ENCODE measurements around the gene PRDM5.

DNA sequence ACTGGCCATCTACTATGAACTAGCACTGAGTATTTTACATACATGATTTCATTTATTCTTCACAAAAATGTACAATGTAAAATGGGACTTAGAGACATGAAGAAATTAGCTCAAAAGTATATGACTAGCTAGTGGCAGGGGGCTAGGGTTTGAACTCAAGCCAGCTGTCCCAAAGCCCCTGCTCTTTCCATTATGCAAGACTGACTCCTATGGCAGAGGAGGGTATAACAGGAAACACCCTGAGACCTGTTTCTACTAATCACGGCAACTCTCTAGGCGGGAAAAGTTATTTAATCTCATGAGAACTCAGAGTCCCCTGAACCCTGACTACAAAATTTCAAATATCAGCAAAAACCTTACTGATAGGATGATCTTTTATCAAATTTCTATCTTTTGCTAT lies 150.6 kb downstream of the PRDM5 start:
- TF ChIP-seq, protein P1, sequence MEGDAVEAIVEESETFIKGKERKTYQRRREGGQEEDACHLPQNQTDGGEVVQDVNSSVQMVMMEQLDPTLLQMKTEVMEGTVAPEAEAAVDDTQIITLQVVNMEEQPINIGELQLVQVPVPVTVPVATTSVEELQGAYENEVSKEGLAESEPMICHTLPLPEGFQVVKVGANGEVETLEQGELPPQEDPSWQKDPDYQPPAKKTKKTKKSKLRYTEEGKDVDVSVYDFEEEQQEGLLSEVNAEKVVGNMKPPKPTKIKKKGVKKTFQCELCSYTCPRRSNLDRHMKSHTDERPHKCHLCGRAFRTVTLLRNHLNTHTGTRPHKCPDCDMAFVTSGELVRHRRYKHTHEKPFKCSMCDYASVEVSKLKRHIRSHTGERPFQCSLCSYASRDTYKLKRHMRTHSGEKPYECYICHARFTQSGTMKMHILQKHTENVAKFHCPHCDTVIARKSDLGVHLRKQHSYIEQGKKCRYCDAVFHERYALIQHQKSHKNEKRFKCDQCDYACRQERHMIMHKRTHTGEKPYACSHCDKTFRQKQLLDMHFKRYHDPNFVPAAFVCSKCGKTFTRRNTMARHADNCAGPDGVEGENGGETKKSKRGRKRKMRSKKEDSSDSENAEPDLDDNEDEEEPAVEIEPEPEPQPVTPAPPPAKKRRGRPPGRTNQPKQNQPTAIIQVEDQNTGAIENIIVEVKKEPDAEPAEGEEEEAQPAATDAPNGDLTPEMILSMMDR (IDR thresholded peaks at IDR 0.05), result no peak
- no peak for TF ChIP-seq POLR2A (IDR thresholded peaks at IDR 0.05)
- TF ChIP-seq EP300 (IDR thresholded peaks at IDR 0.05), result no peak
